ENCODE results near the gene ITPK1. TPM values are rescaled to one million over a fixed set of nuclear protein-coding genes. Genes with fewer than 3 reads are reported as not detected.

Gene ITPK1
- total RNA-seq, 4 donors from 2014 or later = 19.7 to 97.7 (median 26.5) TPM

DNA sequence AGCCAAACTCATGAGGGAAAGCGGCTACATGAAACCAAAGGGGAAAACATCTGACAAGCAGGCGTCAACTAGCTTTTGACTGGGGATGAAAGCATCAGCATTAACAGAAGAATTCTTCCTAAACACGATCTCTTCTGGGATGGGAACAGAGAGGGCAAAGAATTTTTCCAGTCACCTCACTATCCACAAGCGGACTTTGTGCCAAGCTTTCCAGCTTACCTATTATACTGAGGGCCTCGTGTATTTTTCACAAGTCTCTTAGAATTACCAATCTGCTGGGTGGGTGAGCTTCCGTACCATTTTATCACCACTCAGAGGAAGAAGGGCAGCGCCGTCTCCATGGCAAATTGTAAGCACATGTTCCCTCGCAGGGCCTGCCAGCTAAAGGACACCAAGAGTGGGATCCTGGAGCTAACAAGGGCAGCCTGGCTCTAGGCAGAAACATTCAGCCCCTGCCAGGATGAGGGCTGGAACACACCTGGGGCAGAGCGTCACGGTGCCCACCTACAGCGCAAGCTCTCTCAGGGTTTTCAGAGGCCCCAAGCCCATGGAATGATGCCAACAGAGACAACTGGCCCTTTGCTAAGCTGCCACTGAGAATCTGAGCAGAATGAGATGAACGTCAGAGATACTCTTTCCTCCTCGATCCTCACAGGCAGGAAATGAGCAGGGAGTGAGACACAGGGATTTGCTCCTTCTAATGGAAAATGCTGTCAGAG lies 118.2 kb downstream of the ITPK1 start:
- Histone ChIP-seq H3K27me3 (no peaks in the 10 kb centered on the region), H3K4me1 (peaks cover 15 to 22% of the 10 kb centered on the region in 2 donors), H3K4me3 (no peak overlapping the region), H3K27ac (peak overlapping the region; percentile 85 to 88), H3K36me3 (no peaks in the 10 kb centered on the region), H3K9me3 (no peaks in the 10 kb centered on the region)
- DNase-seq = no peak
- TF ChIP-seq CTCF (IDR thresholded peaks at IDR 0.05) (no peak), POLR2A (IDR thresholded peaks at IDR 0.05) (no peak)
- intact Hi-C loops (cut with DNase I; ENCODE audit: low total_unique reads) = no loop called here

- H3K4me1 ChIP-seq = peaks cover 15 to 22% of the 10 kb centered on the region in 2 donors
- intact Hi-C loops (cut with DNase I; ENCODE audit: low total_unique reads) = no loop called here
- H3K27ac ChIP-seq = no peak overlapping the region
- no peak overlapping the region for H3K4me3 ChIP-seq
- no peak for DNase-seq
- no peaks in the 10 kb centered on the region for H3K36me3 ChIP-seq
- no peak for TF ChIP-seq POLR2A (IDR thresholded peaks at IDR 0.05)
- no peak for TF ChIP-seq CTCF (IDR thresholded peaks at IDR 0.05)
- H3K9me3 ChIP-seq = no peaks in the 10 kb centered on the region
- no peaks in the 10 kb centered on the region for H3K27me3 ChIP-seq
Observed at GRCh38 chr14:92995620-92996019, 120.1 kb downstream of the ITPK1 start.

DNA sequence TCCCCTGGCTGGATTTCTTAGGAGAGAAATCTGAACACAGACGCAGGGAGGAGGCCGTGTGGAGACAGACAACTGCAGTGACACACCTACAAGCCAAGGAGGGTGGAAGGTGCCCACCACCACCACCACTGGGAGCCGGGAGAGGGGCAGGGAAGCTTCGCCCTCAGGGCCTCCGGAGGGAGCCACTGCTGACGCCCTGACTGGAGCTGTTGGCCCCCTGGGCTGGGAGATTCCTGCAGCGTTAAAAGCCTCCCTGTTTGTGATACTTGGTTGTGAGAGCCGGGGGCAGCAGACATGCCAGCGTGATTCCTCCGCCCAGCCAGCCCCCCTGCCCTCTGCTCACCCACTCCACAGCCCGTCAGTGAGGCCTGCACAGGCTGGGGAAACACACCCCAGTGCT lies 120.8 kb downstream of the ITPK1 start:
- H3K27me3 ChIP-seq = no peaks in the 10 kb centered on the region
- H3K36me3 ChIP-seq = no peaks in the 10 kb centered on the region
- H3K9me3 ChIP-seq = no peaks in the 10 kb centered on the region
- intact Hi-C loops (cut with DNase I; ENCODE audit: low total_unique reads) = no loop called here
- no peak for DNase-seq
- H3K4me1 ChIP-seq = peaks cover 12 to 19% of the 10 kb centered on the region in 2 donors
- TF ChIP-seq POLR2A (IDR thresholded peaks at IDR 0.05) (no peak), CTCF (IDR thresholded peaks at IDR 0.05) (no peak)
- H3K4me3 ChIP-seq = no peak overlapping the region
- peak overlapping the region in 1 of 2 donors; percentile 31 for H3K27ac ChIP-seq

GRCh38 chr14:92994131-92994676 lies 121.5 kb downstream of the ITPK1 start:
- Histone ChIP-seq H3K27ac (peak overlapping the region in 1 of 2 donors; percentile 31), H3K4me1 (peaks cover 5 to 11% of the 10 kb centered on the region in 2 donors), H3K27me3 (no peaks in the 10 kb centered on the region), H3K4me3 (no peak overlapping the region), H3K36me3 (no peaks in the 10 kb centered on the region), H3K9me3 (no peaks in the 10 kb centered on the region)
- intact Hi-C loops (cut with DNase I; ENCODE audit: low total_unique reads) = no loop called here
- no peak for DNase-seq
- TF ChIP-seq POLR2A (IDR thresholded peaks at IDR 0.05) = no peak
- no peak for TF ChIP-seq CTCF (IDR thresholded peaks at IDR 0.05)

- TF ChIP-seq POLR2A (IDR thresholded peaks at IDR 0.05) = no peak
- no peak for TF ChIP-seq CTCF (IDR thresholded peaks at IDR 0.05)
- intact Hi-C loops (cut with DNase I; ENCODE audit: low total_unique reads) = no loop called here
- H3K4me3 ChIP-seq = no peak overlapping the region
- no peak for DNase-seq
- no peak overlapping the region for H3K27ac ChIP-seq
- H3K27me3 ChIP-seq = no peaks in the 10 kb centered on the region
- no peaks in the 10 kb centered on the region for H3K9me3 ChIP-seq
- H3K36me3 ChIP-seq = no peaks in the 10 kb centered on the region
- peaks cover 0 to 6% of the 10 kb centered on the region in 2 donors for H3K4me1 ChIP-seq
Observed at GRCh38 chr14:92993302-92993701, 122.4 kb downstream of the ITPK1 start.
